Fibroblast of the aortic adventitia (primary cell): ENCODE data around the gene DGKH. TPM values are rescaled to one million over a fixed set of nuclear protein-coding genes. Genes with fewer than 3 reads are reported as not detected.

Source experiments
- DNase-seq: peaks from one replicate; pipeline ENCODE4 v3.0.0-alpha.2; 2010; ENCODE audit warnings: low read depth
- H3K4me3 ChIP-seq: 2 replicates; pipeline ENCODE4 v1.5.1; 2011; ENCODE audit warnings: low read depth, mild to moderate bottlenecking, control low read depth, low read length, moderate library complexity
- total RNA-seq: library from RNA; depleted of rRNA; stranded (reverse); fragments of >200 nt; gene quantifications from 2 replicates; pipeline ENCODE4 v1.2.3, GENCODE V29; 2012; ENCODE audit warnings: low replicate concordance
- TF ChIP-seq, protein P1 (sequence below): IDR thresholded peaks from 2 replicates; pipeline ENCODE4 v1.5.1; 2011; ENCODE audit warnings: mild to moderate bottlenecking, low read length, control low read depth, inconsistent platforms; ENCODE audit not compliant: insufficient read depth

Gene DGKH
- total RNA-seq, 1 donor = 17.1 TPM

DNA sequence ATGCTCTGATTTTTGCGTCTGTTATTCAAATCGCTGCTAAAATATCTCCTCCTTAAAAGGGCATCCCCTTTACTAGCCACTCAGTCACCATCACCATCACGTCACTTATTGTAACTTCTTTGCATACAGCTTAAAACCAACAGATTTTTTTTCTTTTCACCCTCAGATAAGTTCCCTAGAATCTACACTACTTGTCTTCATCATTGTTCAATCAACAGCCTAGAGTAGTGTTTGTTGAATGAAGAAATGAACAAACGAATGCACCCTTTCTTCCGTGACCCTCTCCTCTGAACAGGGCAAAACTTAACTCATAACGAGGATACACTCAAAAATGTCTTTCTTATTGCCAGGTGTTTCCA, 222.4 kb downstream of the DGKH start:
- DNase-seq = no peak
- peak overlapping the region; percentile 78 for H3K4me3 ChIP-seq
- TF ChIP-seq, protein P1, sequence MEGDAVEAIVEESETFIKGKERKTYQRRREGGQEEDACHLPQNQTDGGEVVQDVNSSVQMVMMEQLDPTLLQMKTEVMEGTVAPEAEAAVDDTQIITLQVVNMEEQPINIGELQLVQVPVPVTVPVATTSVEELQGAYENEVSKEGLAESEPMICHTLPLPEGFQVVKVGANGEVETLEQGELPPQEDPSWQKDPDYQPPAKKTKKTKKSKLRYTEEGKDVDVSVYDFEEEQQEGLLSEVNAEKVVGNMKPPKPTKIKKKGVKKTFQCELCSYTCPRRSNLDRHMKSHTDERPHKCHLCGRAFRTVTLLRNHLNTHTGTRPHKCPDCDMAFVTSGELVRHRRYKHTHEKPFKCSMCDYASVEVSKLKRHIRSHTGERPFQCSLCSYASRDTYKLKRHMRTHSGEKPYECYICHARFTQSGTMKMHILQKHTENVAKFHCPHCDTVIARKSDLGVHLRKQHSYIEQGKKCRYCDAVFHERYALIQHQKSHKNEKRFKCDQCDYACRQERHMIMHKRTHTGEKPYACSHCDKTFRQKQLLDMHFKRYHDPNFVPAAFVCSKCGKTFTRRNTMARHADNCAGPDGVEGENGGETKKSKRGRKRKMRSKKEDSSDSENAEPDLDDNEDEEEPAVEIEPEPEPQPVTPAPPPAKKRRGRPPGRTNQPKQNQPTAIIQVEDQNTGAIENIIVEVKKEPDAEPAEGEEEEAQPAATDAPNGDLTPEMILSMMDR = no peak

DNA sequence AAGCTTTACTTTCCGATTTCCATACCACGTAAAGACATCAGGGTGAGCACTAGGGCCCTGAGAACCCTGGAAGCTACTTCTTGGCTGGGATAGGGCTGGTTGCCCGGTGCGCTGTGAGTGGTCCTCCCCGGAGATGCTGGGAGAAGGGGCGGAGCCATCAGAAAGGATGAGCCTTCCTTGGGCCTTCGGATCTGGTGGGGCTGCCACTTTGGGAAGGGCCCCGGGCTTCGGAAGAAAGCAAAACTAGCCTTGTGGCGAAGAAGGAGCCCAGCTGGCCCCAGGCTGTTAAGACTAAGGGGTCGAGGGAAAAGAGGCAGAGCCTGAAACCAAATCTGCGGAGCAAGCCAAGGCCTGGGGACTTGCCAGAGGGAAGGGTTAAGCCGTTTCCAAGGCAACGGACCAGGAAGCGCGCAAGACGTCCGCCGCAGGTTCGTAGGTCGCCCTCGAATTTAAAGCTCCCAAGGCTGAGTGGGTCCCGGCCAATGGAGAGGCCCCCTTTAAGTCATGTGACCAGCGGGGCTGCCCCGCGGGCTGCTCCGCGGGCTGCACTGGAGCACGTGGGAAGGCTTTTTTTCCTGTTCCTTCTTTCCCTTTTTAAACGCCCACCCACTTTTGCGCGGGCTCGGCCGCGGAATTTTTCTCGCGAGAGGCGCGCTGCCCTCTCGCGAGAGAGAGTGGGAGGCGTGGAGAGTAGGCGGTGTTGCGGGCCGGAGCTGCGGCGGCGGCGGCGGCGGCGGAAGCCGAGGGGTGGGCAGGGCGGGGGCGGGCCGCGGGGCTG, 223.1 kb downstream of the DGKH start:
- DNase-seq = peak; percentile 99
- TF ChIP-seq, protein P1 = no peak
- H3K4me3 ChIP-seq = peak overlapping the region; percentile 84

DNA sequence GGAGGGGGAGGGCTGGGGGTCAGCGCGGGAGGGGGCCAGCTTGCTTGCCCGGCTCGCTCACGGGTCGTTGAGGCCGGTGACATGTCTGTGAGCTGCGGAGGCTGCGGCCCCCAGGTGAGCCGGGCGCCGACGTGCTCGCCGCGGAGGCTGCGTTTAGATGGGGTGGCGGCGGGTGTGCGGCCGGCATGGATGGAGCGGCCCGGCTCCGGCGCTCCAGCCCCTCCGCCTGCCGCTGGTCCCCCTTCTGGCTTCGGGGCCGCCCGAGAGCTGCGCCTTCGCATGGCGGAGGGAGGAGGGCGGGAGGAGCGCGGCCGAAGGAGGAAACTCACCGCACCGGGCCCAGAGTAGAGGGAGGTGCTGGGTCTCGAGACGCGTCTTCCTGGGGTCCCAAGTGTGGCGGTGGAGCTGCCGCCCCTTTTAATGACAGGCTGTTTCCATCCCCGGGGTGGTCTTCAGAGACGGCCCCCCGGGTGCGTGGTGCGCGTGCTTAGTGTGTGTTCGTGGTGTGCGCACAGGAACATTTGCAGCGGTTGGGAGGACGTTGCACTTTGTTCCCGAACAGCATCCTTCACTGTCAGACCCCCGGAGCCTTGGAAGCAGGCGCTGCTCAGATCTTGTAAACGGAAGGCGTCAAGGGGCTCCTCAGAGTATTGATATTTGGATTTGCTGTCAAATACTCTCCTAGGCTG, 223.8 kb downstream of the DGKH start, which contains the start of gene AKAP11:
TSS of gene AKAP11 (plus strand) at position 38 of the 689 bp plus-strand sequence. CDS start 14,197 bp downstream, outside the sequence.
- DNase-seq = peak; percentile 50
- TF ChIP-seq, protein P1 = no peak
- H3K4me3 ChIP-seq = peak within 1 kb of the TSS; percentile 84

DNA sequence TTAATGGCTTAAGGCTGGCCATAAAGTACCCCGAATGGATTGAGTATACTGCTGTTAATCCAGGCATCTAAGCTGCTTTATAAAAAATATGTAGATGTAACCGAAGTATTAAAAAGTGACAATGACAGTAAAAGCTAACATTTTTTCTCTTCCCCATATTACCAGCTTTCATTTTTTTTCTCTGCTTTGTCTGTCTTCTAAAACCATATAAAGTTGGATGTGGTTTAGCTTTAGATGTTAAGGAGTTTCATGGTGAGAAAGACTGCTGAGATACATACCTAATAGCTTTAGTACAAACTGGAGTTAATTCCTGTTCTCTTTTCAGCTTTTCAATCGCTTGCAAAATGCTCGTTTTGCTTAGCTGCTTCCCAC, 224.3 kb downstream of the DGKH start:
- TF ChIP-seq, protein P1 = no peak
- peak overlapping the region; percentile 84 for H3K4me3 ChIP-seq
- peak; percentile 20 for DNase-seq

DNA sequence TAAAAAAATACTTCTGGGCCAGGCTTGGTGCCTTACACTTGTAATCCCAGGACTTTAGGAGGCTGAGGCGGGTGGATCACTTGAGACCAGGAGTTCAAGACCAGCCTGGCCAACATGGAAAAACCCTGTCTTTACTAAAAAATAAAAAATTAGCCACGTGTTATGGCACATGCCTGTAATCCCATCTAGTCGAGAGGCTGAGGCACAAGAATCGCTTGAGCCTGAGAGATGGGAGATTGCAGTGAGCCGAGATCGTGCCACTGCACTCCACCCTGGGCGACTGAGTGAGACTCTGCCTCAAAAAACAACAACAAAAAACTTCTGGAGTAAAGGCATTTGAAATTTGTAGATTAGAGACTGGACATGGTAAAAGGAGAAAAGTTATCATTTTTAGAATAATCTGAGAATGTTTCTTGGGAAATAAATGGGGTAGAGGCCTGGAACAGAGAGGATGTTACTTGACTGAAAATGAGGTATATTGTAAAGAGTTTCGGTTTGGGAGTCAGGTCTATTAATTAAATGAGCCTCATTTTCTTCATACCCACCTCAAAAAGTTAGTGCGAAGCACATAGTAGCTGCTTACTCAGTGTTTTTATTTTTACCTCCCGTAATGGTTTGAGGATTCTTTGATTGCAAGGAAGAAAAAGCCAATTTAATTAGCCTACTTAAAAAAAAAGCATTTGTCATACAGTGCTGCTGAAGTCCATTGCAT, 226.1 kb downstream of the DGKH start:
- DNase-seq = no peak
- TF ChIP-seq, protein P1 = no peak
- H3K4me3 ChIP-seq = peak overlapping the region; percentile 84

DNA sequence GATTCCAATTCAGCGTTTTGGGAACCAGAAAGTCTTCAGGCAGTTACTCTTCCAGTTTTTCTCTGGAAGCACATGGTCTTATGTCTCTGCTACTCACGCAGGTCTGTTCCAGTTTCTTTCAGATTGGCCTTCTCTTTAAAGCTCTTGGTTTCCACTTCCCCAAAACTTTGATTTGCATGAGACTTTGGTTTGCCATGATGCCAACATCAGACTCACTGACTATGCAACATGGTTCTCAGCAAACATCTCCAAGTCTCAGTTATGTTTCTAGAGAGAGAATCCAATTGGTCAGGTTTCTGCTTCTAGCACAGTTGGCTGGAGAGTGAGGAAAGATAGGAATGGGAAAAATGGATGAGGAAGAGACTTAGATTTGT, 226.6 kb downstream of the DGKH start:
- DNase-seq = peak; percentile 25
- H3K4me3 ChIP-seq = no peak overlapping the region
- TF ChIP-seq, protein P1 = no peak
